Chondrocyte (in vitro differentiated cells): ENCODE data around the gene SLC8A1. TPM values are rescaled to one million over a fixed set of nuclear protein-coding genes. Genes with fewer than 3 reads are reported as not detected.

Experiments used
- DNase-seq: peaks from one replicate; pipeline ENCODE4 v3.0.0; 2021; ENCODE audit warnings: mixed read lengths, low spot score
- H3K27ac Mint-ChIP-seq: one replicate; pipeline ENCODE4 v1.8.0; 2021; ENCODE audit warnings: mild to moderate bottlenecking, moderate library complexity, mixed read lengths; ENCODE audit not compliant: unreplicated experiment
- H3K27me3 Mint-ChIP-seq: 2 replicates; pipeline ENCODE4 v1.8.0; 2021; ENCODE audit warnings: low read depth, mixed read lengths
- H3K36me3 Mint-ChIP-seq: 2 replicates; pipeline ENCODE4 v1.8.0; 2021; ENCODE audit warnings: low read depth, mixed read lengths
- H3K4me1 Mint-ChIP-seq: 2 replicates; pipeline ENCODE4 v1.8.0; 2021; ENCODE audit warnings: low read depth, mild to moderate bottlenecking, mixed read lengths
- H3K4me3 Mint-ChIP-seq: one replicate; pipeline ENCODE4 v1.8.0; 2021; ENCODE audit warnings: mild to moderate bottlenecking, moderate library complexity, mixed read lengths; ENCODE audit not compliant: unreplicated experiment
- H3K9me3 Mint-ChIP-seq: 2 replicates; pipeline ENCODE4 v1.8.0; 2021; ENCODE audit warnings: low read depth, mixed read lengths
- CTCF ChIP-seq: fragments of 200-600 bp; sonication (generic); IDR thresholded peaks from 2 replicates; pipeline ENCODE4 v1.5.0; 2021; ENCODE audit warnings: antibody characterized with exemption, mild to moderate bottlenecking, moderate library complexity
- total RNA-seq: library from RNA; stranded (reverse); gene quantifications from 3 replicates; pipeline ENCODE4 v1.2.1, GENCODE V29; 2021

SLC8A1 gene
- total RNA-seq, 1 donor from 2014 or later, result 53.7 TPM

- H3K36me3 Mint-ChIP-seq, result no peaks in the 10 kb centered on the region
- no peak for TF ChIP-seq CTCF
- H3K4me1 Mint-ChIP-seq, result no peaks in the 10 kb centered on the region
- H3K9me3 Mint-ChIP-seq, result peaks cover 7% of the 10 kb centered on the region
- H3K27me3 Mint-ChIP-seq, result peaks cover 13% of the 10 kb centered on the region
- H3K4me3 Mint-ChIP-seq, result no peak overlapping the region
- no peak overlapping the region for H3K27ac Mint-ChIP-seq
- DNase-seq, result no peak
Measured at GRCh38 chr2:40480596-40480995, 28.7 kb upstream of the SLC8A1 start.

- Mint-ChIP-seq H3K4me3 (no peak overlapping the region), H3K9me3 (peaks cover 7% of the 10 kb centered on the region), H3K36me3 (no peaks in the 10 kb centered on the region), H3K4me1 (no peaks in the 10 kb centered on the region), H3K27ac (no peak overlapping the region), H3K27me3 (peaks cover 13% of the 10 kb centered on the region)
- DNase-seq, result no peak
- TF ChIP-seq CTCF, result no peak
Measured at GRCh38 chr2:40480073-40480472, 28.2 kb upstream of the SLC8A1 start.

GRCh38 chr2:40477361-40477760, 25.5 kb upstream of the SLC8A1 start:
- no peak overlapping the region for H3K27ac Mint-ChIP-seq
- no peak overlapping the region for H3K4me3 Mint-ChIP-seq
- peaks cover 3% of the 10 kb centered on the region for H3K9me3 Mint-ChIP-seq
- no peaks in the 10 kb centered on the region for H3K4me1 Mint-ChIP-seq
- DNase-seq, result no peak
- peaks cover 10% of the 10 kb centered on the region for H3K27me3 Mint-ChIP-seq
- no peaks in the 10 kb centered on the region for H3K36me3 Mint-ChIP-seq
- TF ChIP-seq CTCF, result no peak

- no peak for DNase-seq
Measured at GRCh38 chr2:40476436-40476835, 24.5 kb upstream of the SLC8A1 start.

GRCh38 chr2:40474306-40474705, 22.4 kb upstream of the SLC8A1 start:
- Mint-ChIP-seq H3K27me3 (peaks cover 7% of the 10 kb centered on the region), H3K4me3 (no peak overlapping the region), H3K36me3 (no peaks in the 10 kb centered on the region), H3K27ac (no peak overlapping the region), H3K4me1 (no peaks in the 10 kb centered on the region), H3K9me3 (peaks cover 3% of the 10 kb centered on the region)
- no peak for DNase-seq
- TF ChIP-seq CTCF, result no peak

More at GRCh38 chr2:40476436-40476835, 24.5 kb upstream of the SLC8A1 start:
- Mint-ChIP-seq H3K9me3 (peaks cover 3% of the 10 kb centered on the region), H3K27me3 (peaks cover 10% of the 10 kb centered on the region), H3K27ac (no peak overlapping the region), H3K36me3 (no peaks in the 10 kb centered on the region), H3K4me3 (no peak overlapping the region), H3K4me1 (no peaks in the 10 kb centered on the region)
- no peak for TF ChIP-seq CTCF
